NCI-H1092 treated with DMSO at 0.1 percent for 48 hours (cell line): ENCODE results near the gene PCDHA11.
"Not testable (repeated sequence)": the region's sequence is repeated elsewhere in the genome, so short reads cannot be mapped to it uniquely, and the experiment has no call there.

Source experiments
- DNase-seq: peaks from one replicate; lab custom pipeline; 2025; lab: John Stamatoyannopoulos, UW

Gene PCDHA11

DNA sequence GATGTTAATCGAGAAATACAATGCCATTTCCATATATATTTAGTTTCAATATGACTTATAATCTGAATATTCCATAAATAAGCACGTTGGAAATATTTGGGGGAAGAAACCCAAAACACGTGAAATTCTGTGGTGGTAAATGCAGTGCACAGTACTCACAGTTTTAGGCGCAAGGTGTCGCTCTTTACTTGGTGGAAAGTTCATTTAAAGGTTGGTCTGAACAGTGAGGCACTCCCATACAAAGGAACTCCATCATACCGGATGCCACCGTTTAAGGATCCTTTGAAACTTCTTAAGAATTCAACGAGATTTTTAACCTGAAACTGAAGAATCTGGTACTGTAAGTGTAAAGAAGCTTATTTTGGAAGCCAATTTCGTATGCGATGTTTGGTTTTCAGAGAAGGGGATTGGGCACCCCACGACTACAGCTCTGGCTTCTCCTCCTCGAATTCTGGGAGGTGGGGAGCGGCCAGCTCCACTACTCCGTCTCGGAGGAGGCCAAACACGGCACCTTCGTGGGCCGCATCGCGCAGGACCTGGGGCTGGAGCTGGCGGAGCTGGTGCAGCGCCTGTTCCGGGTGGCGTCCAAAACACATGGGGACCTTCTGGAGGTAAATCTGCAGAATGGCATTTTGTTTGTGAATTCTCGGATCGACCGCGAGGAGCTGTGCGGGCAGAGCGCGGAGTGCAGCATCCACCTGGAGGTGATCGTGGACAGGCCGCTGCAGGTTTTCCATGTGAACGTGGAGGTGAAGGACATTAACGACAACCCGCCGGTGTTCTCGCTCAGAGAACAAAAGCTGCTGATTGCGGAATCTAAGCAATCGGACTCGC lies at the start of gene PCDHA11:
TSS of gene PCDHA11 (plus strand) at position 237 of the 834 bp plus-strand sequence. CDS start at position 384, 147 bp downstream.
- DNase-seq, result peak; percentile 77

DNA sequence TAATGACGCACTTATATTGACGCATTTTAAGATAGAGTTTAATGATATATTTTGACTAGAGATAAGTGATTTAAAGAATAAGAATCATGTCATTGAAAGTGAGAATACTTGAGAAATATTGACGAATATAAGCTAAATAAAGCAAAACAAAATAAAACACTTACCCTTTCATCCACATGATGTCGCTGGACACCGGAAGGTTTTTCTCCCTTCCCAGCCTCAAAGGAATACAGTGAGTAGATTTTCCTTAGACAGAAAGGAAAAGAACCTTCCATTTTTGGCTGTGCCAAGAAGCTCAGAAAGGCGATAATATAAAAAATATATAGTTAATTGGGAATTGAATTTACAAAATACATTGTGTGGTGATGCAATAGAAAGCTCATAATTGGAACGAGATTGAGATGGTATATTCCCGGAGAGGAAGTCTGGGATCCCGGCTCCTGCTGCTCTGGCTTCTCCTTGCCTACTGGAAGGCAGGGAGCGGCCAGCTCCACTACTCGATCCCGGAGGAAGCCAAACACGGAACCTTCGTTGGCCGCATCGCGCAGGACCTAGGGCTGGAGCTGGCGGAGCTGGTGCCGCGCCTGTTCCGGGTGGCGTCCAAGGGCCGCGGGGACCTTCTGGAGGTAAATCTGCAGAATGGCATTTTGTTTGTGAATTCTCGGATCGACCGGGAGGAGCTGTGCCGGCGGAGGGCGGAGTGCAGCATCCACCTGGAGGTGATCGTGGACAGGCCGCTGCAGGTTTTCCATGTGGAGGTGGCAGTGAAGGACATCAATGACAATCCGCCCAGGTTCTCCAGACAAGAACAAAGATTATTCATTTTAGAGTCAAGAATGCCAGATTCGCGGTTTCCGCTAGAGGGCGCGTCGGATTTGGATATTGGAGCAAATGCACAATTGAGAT lies 47.1 kb upstream of the PCDHA11 start, which contains the start of gene PCDHA5:
TSS of gene PCDHA5 (plus strand) at position 239 of the 906 bp plus-strand sequence.
- no peak for DNase-seq

DNA sequence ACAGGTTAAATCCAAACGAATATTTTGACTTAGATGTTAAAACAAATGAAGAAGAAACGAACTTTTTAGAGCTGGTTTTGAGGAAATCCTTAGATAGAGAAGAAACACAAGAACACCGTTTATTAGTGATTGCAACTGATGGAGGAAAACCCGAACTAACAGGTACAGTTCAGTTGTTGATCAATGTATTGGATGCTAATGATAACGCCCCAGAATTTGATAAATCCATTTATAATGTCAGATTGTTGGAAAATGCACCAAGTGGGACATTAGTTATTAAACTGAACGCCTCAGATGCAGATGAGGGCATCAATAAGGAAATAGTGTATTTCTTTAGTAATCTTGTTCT lies 46.5 kb upstream of the PCDHA11 start:
- DNase-seq, result no peak

- not testable (repeated sequence) for DNase-seq
Observed at GRCh38 chr5:140822969-140823368, 45.8 kb upstream of the PCDHA11 start.

DNA sequence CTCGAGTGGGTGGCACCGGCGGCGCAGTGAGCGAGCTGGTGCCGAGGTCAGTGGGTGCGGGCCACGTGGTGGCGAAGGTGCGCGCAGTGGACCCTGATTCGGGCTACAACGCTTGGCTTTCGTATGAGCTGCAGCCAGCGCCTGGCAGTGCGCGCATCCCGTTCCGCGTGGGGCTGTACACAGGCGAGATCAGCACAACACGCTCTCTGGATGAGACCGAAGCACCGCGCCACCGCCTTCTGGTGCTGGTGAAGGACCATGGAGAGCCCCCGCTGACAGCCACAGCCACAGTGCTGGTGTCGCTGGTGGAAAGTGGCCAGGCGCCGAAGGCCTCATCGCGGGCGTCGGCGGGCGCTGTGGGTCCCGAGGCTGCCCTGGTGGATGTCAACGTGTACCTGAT lies 45.3 kb upstream of the PCDHA11 start:
- DNase-seq, result no peak

GRCh38 chr5:140827704-140828361 lies 40.9 kb upstream of the PCDHA11 start, which contains the start of gene PCDHA6:
Gene PCDHA6, plus strand, starts transcription at chr5:140827960. Its CDS starts 132 bp downstream, at chr5:140828092.
- no peak for DNase-seq

DNA sequence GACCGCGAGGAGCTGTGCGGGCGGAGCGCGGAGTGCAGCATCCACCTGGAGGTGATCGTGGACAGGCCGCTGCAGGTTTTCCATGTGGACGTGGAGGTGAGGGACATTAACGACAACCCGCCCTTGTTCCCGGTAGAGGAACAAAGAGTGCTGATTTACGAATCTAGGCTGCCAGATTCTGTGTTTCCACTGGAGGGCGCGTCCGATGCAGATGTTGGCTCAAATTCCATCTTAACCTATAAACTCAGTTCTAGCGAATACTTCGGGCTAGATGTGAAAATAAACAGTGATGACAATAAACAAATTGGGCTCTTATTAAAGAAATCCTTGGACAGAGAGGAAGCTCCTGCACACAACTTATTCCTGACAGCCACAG lies 40.4 kb upstream of the PCDHA11 start:
- DNase-seq, result no peak

DNA sequence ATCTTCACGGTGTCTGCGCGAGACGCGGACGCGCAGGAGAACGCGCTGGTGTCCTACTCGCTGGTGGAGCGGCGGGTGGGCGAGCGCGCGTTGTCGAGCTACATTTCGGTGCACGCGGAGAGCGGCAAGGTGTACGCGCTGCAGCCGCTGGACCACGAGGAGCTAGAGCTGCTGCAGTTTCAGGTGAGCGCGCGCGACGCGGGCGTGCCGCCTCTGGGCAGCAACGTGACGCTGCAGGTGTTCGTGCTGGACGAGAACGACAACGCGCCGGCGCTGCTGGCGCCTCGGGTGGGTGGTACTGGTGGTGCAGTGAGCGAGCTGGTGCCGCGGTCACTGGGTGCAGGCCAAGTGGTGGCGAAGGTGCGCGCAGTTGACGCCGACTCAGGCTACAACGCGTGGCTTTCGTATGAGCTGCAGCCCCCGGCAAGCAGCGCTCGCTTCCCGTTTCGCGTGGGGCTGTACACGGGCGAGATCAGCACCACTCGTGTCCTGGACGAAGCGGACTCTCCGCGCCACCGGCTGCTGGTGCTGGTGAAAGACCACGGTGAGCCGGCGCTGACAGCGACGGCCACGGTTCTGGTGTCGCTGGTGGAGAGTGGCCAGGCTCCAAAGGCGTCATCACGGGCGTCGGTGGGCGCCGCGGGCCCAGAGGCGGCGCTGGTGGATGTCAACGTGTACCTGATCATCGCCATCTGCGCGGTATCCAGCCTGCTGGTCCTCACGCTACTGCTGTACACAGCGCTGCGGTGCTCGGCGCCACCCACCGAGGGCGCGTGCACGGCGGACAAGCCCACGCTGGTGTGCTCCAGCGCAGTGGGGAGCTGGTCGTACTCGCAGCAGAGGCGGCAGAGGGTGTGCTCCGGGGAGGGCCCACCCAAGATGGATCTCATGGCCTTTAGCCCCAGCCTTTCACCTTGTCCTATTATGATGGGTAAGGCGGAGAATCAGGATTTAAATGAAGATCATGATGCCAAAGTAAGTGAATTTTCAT lies 39.0 kb upstream of the PCDHA11 start:
- DNase-seq, result not testable (repeated sequence)

DNA sequence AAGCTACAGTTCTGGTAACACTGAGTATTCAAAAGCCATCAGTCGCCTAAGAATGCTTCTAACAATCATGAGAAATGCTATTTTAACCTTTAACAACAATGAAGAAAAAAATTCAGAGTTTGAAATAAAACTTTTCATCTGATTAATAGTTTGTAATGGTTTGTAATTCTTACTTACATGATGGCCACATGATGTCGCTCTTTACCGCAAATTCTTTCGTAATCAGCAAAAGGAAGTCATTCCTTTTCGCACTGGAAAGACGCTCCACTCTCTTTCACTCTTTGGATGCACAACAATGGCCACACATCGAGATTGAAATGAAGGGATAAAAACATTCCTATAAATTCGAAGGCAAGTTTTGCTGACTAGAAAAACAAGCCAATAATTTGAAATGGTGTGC lies 34.8 kb upstream of the PCDHA11 start, which contains the start of gene PCDHA7:
TSS of gene PCDHA7 (plus strand) at position 277 of the 400 bp plus-strand sequence. CDS start at position 392, 115 bp downstream.
- DNase-seq, result no peak

DNA sequence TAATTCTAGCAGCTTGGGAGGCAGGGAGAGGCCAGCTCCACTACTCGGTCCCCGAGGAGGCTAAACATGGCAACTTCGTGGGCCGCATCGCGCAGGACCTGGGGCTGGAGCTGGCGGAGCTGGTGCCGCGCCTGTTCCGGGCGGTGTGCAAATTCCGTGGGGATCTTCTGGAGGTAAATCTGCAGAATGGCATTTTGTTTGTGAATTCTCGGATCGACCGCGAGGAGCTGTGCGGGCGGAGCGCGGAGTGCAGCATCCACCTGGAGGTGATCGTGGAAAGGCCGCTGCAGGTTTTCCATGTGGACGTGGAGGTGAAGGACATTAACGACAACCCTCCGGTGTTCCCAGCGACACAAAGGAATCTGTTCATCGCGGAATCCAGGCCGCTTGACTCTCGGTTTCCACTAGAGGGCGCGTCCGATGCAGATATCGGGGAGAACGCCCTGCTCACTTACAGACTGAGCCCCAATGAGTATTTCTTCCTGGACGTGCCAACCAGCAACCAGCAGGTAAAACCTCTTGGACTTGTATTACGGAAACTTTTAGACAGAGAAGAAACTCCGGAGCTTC lies 34.2 kb upstream of the PCDHA11 start:
- DNase-seq, result not testable (repeated sequence)

DNA sequence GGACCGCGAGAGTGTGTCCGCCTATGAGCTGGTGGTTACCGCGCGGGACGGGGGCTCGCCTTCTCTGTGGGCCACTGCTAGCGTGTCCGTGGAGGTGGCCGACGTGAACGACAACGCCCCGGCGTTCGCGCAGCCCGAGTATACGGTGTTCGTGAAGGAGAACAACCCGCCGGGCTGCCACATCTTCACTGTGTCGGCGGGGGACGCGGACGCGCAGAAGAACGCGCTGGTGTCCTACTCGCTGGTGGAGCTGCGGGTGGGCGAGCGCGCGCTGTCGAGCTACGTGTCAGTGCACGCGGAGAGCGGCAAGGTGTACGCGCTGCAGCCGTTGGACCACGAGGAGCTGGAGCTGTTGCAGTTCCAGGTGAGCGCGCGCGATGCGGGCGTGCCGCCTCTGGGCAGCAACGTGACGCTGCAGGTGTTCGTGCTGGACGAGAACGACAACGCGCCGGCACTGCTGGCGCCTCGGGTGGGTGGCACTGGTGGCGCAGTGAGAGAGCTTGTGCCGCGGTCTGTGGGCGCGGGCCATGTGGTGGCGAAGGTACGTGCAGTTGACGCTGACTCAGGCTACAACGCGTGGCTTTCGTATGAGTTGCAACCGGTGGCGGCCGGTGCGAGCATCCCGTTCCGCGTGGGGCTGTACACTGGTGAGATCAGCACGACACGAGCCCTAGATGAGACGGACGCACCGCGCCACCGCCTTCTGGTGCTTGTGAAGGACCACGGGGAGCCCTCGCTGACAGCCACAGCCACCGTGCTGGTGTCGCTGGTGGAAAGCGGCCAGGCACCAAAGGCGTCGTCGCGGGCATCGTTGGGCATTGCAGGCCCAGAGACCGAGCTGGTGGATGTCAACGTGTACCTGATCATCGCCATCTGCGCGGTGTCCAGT lies 32.9 kb upstream of the PCDHA11 start:
- DNase-seq, result no peak

DNA sequence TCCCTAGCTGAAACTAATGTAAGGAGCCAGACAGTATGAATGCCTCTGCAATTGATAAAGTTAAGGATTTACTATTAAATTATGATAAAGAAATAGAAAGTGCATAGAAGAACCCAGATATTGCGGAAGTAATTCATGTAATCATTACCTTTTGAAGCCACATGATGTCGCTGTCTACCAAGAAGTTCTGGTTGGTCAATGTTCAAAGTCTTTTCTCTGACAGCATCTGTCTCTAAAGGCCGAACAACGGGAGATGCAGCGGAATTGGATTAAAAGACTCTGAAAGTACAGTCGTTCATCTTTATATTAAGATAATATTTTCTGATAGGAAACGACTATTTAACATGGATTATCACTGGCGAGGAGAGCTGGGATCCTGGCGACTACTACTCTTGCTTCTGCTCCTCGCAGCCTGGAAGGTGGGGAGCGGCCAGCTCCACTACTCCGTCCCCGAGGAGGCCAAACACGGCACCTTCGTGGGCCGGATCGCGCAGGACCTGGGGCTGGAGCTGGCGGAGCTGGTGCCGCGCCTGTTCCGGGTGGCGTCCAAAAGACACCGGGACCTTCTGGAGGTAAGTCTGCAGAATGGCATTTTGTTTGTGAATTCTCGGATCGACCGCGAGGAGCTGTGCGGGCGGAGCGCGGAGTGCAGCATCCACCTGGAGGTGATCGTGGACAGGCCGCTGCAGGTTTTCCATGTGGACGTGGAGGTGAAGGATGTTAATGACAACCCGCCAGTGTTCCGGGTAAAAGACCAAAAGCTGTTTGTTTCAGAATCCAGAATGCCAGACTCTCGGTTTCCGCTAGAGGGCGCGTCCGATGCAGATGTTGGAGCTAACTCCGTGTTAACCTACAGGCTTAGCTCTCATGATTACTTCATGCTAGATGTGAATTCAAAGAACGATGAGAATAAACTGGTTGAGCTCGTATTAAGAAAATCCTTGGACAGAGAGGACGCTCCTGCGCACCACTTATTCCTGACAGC lies 27.5 kb upstream of the PCDHA11 start, which contains the start of gene PCDHA8:
TSS of gene PCDHA8 (plus strand) at position 210 of the 985 bp plus-strand sequence. CDS start at position 345, 135 bp downstream.
- no peak for DNase-seq

GRCh38 chr5:140842798-140843733 lies 25.7 kb upstream of the PCDHA11 start:
- DNase-seq, result no peak

DNA sequence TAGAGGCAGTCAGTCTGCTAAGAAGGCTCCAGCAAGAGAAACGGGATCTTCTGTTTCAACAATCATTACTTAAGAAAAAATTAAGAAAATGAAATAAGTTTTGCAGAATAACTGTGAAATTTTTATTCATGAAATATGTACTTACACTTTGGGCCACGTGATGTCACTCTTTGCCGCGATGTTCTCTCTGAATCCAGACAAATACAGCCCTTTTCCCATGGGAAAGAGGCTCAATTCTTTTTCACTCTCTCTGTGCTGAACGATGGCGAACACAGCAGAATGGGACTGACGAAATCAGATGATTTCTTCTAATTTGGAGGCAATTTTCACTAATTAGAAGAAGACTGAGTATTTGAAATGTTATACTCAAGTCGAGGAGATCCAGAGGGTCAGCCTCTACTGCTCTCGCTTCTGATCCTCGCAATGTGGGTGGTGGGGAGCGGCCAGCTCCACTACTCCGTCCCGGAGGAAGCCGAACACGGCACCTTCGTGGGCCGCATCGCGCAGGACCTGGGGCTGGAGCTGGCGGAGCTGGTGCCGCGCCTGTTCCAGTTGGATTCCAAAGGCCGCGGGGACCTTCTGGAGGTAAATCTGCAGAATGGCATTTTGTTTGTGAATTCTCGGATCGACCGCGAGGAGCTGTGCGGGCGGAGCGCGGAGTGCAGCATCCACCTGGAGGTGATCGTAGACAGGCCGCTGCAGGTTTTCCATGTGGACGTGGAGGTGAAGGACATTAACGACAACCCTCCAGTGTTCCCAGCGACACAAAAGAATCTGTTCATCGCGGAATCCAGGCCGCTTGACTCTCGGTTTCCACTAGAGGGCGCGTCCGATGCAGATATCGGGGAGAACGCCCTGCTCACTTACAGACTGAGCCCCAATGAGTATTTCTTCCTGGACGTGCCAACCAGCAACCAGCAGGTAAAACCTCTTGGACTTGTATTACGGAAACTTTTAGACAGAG lies 20.3 kb upstream of the PCDHA11 start, which contains the start of gene PCDHA9:
TSS of gene PCDHA9 (plus strand) at position 244 of the 964 bp plus-strand sequence. CDS start at position 358, 114 bp downstream.
- not testable (repeated sequence) for DNase-seq

DNA sequence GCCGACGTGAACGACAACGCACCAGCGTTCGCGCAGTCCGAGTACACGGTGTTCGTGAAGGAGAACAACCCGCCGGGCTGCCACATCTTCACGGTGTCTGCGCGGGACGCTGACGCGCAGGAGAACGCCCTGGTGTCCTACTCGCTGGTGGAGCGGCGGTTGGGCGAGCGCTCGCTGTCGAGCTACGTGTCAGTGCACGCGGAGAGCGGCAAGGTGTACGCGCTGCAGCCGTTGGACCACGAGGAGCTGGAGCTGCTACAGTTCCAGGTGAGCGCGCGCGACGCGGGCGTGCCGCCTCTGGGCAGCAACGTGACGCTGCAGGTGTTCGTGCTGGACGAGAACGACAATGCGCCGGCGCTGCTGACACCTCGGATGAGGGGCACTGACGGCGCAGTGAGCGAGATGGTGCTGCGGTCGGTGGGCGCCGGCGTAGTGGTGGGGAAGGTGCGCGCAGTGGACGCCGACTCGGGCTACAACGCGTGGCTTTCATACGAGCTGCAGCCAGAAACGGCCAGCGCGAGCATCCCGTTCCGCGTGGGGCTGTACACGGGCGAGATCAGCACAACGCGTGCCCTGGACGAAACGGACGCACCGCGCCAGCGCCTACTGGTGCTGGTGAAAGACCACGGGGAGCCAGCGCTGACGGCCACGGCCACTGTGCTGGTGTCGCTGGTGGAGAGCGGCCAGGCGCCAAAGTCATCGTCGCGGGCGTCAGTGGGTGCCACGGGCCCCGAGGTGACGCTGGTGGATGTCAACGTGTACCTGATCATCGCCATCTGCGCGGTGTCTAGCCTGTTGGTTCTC lies 18.7 kb upstream of the PCDHA11 start:
- DNase-seq, result not testable (repeated sequence)
